Stimulated activated naive CD8-positive, alpha-beta T cell treated with anti-CD3 and anti-CD28 coated beads, Interleukin-15, Interleukin-2, amounts not matched to agents 100 ng/mL and 50 ng/mL, for 24 hours (primary cell): Measurements from ENCODE around the gene TUBGCP2.
"Not testable (repeated sequence)": the region's sequence is repeated elsewhere in the genome, so short reads cannot be mapped to it uniquely, and the experiment has no call there.

Source experiments
- H3K27ac Mint-ChIP-seq: one replicate; pipeline ENCODE4 v1.8.0; 2021; ENCODE audit warnings: mild to moderate bottlenecking, mixed read lengths
- H3K27me3 Mint-ChIP-seq: one replicate; pipeline ENCODE4 v1.8.0; 2021; ENCODE audit warnings: mixed read lengths
- H3K36me3 Mint-ChIP-seq: one replicate; pipeline ENCODE4 v1.8.0; 2021; ENCODE audit warnings: low read depth, mixed read lengths
- H3K4me1 Mint-ChIP-seq: one replicate; pipeline ENCODE4 v1.8.0; 2021; ENCODE audit warnings: low read depth, mixed read lengths
- H3K4me3 Mint-ChIP-seq: one replicate; pipeline ENCODE4 v1.8.0; 2021; ENCODE audit warnings: mild to moderate bottlenecking, mixed read lengths
- H3K9me3 Mint-ChIP-seq: one replicate; pipeline ENCODE4 v1.8.0; 2021; ENCODE audit warnings: mixed read lengths

Gene TUBGCP2

GRCh38 chr10:133238466-133238804 is 70.2 kb downstream of the TUBGCP2 start:
- Mint-ChIP-seq H3K36me3 (no peaks in the 10 kb centered on the region), H3K27me3 (peaks cover 43% of the 10 kb centered on the region), H3K9me3 (no peaks in the 10 kb centered on the region), H3K4me1 (peaks cover 21% of the 10 kb centered on the region), H3K27ac (no peak overlapping the region), H3K4me3 (no peak overlapping the region)

DNA sequence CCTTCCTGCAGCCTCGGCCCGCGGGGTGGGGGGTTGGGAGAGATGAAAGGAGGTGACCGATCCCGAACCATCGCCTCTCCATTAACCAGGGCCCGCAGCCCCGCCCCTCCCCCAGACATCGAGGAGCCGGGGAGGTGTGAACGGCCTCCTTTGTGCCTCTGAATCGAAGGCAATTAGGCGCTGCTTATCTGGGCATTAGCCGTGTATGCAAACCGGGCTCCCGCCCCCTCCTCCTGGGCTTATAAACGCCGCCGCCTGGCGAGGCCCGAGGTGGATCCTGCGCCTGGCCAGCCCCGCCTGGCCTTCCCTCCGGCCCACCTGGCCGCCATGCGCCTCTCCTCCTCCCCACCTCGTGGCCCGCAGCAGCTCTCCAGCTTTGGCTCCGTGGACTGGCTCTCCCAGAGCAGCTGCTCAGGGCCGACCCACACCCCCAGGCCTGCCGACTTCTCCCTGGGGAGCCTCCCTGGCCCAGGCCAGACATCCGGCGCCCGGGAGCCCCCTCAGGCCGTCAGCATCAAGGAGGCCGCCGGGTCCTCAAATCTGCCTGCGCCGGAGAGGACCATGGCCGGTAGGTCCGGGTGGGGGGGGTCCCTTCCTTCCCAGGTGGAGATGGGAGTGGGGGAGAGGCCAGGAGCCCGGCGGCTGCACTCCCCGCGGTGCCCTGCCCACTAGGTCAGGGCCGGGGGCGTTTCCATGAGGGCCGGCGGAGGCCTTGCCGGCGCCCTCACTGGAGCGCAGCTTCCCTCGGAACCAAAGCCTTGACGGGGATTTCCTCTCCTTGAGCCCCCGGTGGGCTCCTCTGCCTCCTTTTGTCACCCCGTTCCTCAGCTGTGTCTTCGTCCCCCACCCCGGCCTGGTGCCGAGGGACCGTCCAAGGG is 70.8 kb downstream of the TUBGCP2 start, which contains the start of gene VENTX:
TSS of gene VENTX (plus strand) at position 268 of the 878 bp plus-strand sequence. CDS start at position 328, 60 bp downstream.
- Mint-ChIP-seq H3K9me3 (no peaks in the 10 kb centered on the region), H3K27me3 (peaks cover 43% of the 10 kb centered on the region), H3K4me1 (peaks cover 21% of the 10 kb centered on the region), H3K36me3 (no peaks in the 10 kb centered on the region), H3K4me3 (no peak within 1 kb of the TSS), H3K27ac (no peak within 1 kb of the TSS)

DNA sequence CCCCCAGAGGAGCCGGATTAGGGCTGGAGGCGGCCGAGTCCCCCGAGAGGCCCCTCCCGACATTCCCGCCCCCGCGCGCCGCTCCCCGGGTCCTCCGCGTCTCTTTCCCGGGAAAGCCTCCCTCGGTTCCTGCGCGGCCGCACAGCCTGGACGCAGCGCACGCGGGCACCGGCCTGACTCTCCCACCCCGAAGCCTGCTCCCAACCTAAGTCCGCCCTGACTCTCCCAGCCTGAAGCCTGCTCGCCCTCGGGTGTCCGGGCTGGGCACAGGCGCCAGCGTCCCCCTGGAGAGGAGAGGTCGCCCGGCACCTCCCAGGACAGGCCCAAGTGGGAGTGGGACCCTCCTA is 71.5 kb downstream of the TUBGCP2 start:
- Mint-ChIP-seq H3K4me1 (peaks cover 18% of the 10 kb centered on the region), H3K27ac (no peak overlapping the region), H3K9me3 (no peaks in the 10 kb centered on the region), H3K36me3 (no peaks in the 10 kb centered on the region), H3K27me3 (peaks cover 46% of the 10 kb centered on the region), H3K4me3 (no peak overlapping the region)

DNA sequence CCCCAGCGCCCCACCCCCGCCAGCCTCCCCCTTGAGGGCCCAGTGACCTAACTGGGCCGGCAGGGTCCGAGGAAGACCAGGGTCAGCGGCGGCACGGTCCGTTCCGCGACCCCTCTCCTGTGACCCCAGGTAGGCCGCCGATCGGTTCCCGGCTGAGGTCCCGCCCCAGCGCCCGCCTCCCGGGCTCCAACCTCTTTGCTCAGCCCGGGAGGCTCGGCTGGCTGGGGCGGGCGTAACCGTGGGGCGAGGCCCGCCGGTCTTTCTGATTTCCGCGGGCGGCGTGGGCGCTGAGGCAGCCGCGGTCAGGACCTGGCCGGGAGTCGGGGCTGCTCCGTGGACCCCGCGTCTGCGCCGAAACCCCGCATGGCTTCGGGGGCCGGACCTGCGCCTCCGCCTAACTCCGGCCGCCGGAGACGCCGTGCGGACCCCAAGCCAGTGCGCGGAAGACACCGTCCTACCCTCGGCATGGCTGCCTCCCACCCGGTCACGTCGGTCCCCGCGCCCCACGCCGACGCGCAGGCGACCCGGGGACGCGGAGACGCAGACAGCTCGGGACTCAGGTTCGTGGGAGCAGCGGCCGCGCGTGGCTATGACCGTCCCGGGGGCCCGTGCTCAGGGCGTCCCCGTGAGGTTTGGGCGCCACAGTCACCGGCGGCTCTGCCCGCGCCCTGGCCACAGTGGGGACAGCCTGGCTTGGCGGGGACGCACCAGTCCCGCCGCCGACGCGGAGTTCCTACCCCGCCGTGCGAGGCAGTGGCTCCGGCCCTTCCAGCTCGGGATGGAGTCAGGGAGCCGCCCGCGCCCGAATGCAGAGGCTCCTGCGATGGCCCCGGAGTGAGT is 72.1 kb downstream of the TUBGCP2 start:
- Mint-ChIP-seq H3K4me3 (no peak overlapping the region), H3K9me3 (no peaks in the 10 kb centered on the region), H3K27me3 (peaks cover 48% of the 10 kb centered on the region), H3K4me1 (peaks cover 14% of the 10 kb centered on the region), H3K36me3 (no peaks in the 10 kb centered on the region), H3K27ac (no peak overlapping the region)

- no peak overlapping the region for H3K27ac Mint-ChIP-seq
Measured at GRCh38 chr10:133235932-133236331, 72.7 kb downstream of the TUBGCP2 start.

DNA sequence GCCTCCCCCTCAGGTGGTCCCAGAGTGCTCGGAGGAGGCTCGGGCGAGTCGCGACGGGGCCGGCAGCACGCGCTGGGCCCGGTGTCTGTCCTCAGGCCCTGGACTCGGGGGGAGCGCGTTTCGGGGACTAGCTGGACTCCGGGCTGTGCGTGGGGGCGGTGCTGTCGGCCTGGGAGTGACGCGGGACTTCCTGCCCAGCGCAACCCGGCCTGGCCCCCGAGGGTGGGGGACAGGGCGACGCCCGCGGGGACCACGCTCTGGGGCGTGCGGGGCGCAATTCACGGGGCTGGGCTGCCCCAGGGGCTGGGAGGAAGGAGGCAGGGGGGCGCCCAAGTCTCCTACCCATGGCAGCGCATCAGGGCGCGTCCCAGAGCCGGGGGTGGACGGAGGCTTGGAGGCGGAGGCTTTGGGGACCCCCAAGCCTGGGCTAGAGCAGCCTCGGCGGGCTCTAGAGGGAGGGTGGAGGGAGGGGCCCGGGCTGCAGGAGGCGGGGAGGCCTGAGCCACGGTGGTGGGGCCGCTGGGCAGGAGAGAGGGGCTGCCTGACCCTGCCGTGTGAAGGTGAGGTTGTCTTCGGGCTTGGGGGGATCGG is 73.3 kb downstream of the TUBGCP2 start:
- Mint-ChIP-seq H3K4me3 (peak overlapping the region; percentile 13), H3K9me3 (no peaks in the 10 kb centered on the region), H3K36me3 (no peaks in the 10 kb centered on the region), H3K4me1 (peaks cover 7% of the 10 kb centered on the region), H3K27me3 (peaks cover 42% of the 10 kb centered on the region), H3K27ac (no peak overlapping the region)

More at GRCh38 chr10:133235932-133236331, 72.7 kb downstream of the TUBGCP2 start:
- peak overlapping the region; percentile 35 for H3K4me3 Mint-ChIP-seq
- H3K9me3 Mint-ChIP-seq, result no peaks in the 10 kb centered on the region
- peaks cover 46% of the 10 kb centered on the region for H3K27me3 Mint-ChIP-seq
- H3K36me3 Mint-ChIP-seq, result no peaks in the 10 kb centered on the region
- peaks cover 11% of the 10 kb centered on the region for H3K4me1 Mint-ChIP-seq

DNA sequence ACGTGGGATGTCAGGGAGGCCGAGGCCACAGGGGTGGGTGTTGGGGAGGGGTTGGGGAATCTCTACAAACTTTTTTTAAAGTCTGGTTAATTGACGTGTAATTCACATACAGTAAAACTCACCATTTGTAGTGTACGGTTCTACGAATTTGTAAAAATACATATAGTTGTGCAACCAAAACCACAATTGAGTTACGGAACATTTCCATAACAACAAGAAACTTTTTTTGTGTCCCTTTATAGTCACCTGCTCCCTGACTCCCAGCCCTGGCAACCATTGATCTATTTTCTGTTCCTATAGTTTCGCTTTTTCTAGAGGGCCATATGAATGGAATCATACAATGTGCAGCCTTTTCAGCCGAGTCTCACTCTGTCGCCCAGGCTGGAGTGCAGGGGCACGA is 73.9 kb downstream of the TUBGCP2 start:
- not testable (repeated sequence) for H3K9me3 Mint-ChIP-seq, H3K27ac Mint-ChIP-seq, H3K36me3 Mint-ChIP-seq, H3K4me1 Mint-ChIP-seq
- H3K27me3 Mint-ChIP-seq, result peaks cover 42% of the 10 kb centered on the region
- peak overlapping the region; percentile 13 for H3K4me3 Mint-ChIP-seq

DNA sequence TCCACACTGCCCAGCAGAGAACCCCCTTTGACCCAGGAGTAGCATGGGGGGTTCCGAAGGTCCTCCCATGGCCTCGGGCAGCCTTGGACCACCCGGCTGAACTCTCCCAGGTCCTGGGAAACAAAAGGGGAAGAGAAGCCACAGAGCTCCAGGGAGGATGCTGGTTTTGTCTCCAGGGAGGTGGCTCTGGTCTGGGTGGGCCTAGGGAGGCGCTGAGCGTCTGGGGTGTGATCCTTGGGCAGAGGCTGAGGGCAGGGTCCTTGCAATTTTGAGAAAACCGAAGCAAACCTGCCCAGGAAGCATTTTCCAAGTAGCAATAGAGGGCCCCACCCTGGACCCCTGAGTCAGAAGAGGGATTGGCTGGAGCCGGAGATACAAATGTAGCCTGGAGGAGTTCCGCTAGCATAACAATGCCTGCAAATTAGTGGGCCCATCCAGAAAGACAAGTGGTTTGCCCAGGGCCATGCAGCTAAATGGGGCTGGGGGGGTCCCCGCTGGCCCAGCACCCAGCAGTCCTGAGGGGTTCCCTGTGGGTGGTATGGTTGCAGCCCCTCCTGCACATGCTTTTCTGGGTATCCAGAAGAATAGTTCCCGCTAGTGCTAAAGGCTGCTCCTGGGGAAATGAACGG is 76.6 kb downstream of the TUBGCP2 start:
- H3K27ac Mint-ChIP-seq, result no peak overlapping the region
- H3K36me3 Mint-ChIP-seq, result no peaks in the 10 kb centered on the region
- H3K9me3 Mint-ChIP-seq, result no peaks in the 10 kb centered on the region
- H3K27me3 Mint-ChIP-seq, result peaks cover 50% of the 10 kb centered on the region
- no peak overlapping the region for H3K4me3 Mint-ChIP-seq
- H3K4me1 Mint-ChIP-seq, result peaks cover 14% of the 10 kb centered on the region

GRCh38 chr10:133231244-133231945 is 77.3 kb downstream of the TUBGCP2 start:
- peaks cover 56% of the 10 kb centered on the region for H3K27me3 Mint-ChIP-seq
- no peaks in the 10 kb centered on the region for H3K36me3 Mint-ChIP-seq
- no peak overlapping the region for H3K27ac Mint-ChIP-seq
- H3K4me3 Mint-ChIP-seq, result no peak overlapping the region
- H3K4me1 Mint-ChIP-seq, result peaks cover 19% of the 10 kb centered on the region
- no peaks in the 10 kb centered on the region for H3K9me3 Mint-ChIP-seq

GRCh38 chr10:133230387-133231195 is 78.1 kb downstream of the TUBGCP2 start:
- H3K4me1 Mint-ChIP-seq, result peaks cover 23% of the 10 kb centered on the region
- H3K27ac Mint-ChIP-seq, result no peak overlapping the region
- H3K27me3 Mint-ChIP-seq, result peaks cover 63% of the 10 kb centered on the region
- no peaks in the 10 kb centered on the region for H3K36me3 Mint-ChIP-seq
- H3K4me3 Mint-ChIP-seq, result no peak overlapping the region
- H3K9me3 Mint-ChIP-seq, result no peaks in the 10 kb centered on the region

DNA sequence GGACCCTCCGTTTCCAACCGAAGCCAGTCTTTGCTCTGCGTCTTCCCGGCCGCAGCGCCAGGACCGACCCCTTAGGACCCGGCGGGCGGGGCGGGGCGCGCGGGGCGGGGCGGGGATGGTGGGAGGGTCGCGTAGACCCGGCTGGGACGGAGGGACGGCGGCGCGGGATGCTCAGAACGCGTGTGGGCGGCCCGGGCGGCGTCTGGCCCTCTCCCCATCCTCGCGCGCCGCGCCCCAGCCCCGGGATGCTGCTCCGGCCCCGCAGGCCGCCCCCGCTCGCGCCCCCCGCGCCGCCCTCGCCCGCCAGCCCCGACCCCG is 78.7 kb downstream of the TUBGCP2 start, which contains the start of gene UTF1:
TSS of gene UTF1 (plus strand) at position 174 of the 318 bp plus-strand sequence. CDS start at position 246, 72 bp downstream.
- peaks cover 26% of the 10 kb centered on the region for H3K4me1 Mint-ChIP-seq
- no peaks in the 10 kb centered on the region for H3K36me3 Mint-ChIP-seq
- H3K27me3 Mint-ChIP-seq, result peaks cover 63% of the 10 kb centered on the region
- no peak within 1 kb of the TSS for H3K4me3 Mint-ChIP-seq
- H3K9me3 Mint-ChIP-seq, result no peaks in the 10 kb centered on the region
- no peak within 1 kb of the TSS for H3K27ac Mint-ChIP-seq

DNA sequence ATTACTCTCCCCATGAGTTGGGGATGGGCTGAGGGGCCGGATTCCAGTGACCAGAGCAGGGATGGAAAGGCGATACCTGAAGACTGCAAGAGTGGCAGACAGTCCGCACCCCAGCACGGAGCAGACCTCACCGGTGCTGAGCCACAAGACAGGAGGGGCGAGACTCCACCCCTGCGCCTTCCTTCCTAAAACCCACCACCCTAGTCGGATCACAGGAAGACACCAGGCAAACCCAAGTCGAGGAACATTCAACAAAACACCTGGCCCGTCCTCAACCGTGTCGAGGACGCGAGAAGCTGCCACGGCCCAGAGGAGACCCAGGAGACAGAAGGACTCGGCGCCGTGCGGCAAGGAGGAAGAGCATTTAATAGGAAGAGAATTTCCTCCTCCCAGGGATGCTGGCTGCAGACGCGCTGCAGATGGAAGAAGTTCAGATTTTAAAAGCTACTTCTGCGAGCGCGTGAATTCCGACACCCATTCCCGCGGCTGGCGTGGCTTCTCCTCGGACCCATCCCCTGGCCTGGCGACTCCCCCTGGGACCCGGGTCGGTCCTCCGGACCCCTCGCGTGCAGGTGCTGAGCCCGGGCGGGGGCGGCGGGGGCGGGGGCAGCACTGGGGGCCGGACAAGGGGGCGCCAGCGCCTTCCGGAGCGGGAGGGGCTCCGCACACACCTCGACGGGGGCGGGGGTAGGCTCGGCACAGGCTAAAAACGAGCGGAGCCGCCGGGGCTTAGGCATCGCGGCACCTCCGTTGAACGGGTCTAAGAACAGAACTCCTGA is 79.2 kb downstream of the TUBGCP2 start:
- peaks cover 63% of the 10 kb centered on the region for H3K27me3 Mint-ChIP-seq
- no peak overlapping the region for H3K4me3 Mint-ChIP-seq
- H3K9me3 Mint-ChIP-seq, result no peaks in the 10 kb centered on the region
- peaks cover 26% of the 10 kb centered on the region for H3K4me1 Mint-ChIP-seq
- H3K27ac Mint-ChIP-seq, result no peak overlapping the region
- H3K36me3 Mint-ChIP-seq, result no peaks in the 10 kb centered on the region
